ENCODE measurements around the gene AUNIP.

DNA sequence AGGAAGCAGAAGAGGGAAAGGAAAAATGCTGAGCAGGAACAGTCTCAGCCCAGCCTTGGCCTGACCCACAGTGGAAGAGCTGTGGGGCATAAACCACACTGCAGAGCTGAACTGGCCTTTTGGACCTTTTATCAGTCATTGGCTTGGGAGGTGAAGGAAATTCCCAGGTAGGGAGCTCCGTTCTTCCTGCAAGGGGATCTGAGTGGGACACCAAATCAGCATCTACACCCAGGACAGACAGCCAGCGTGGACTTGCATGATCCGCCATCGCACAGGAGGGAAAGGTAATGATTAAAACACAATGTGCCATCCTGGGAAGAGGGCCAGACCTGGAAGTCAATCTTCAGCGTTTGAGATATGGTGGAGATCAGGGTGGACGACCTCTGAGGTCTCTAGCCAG lies 40.7 kb downstream of the AUNIP start:
- TF ChIP-seq, protein P1, sequence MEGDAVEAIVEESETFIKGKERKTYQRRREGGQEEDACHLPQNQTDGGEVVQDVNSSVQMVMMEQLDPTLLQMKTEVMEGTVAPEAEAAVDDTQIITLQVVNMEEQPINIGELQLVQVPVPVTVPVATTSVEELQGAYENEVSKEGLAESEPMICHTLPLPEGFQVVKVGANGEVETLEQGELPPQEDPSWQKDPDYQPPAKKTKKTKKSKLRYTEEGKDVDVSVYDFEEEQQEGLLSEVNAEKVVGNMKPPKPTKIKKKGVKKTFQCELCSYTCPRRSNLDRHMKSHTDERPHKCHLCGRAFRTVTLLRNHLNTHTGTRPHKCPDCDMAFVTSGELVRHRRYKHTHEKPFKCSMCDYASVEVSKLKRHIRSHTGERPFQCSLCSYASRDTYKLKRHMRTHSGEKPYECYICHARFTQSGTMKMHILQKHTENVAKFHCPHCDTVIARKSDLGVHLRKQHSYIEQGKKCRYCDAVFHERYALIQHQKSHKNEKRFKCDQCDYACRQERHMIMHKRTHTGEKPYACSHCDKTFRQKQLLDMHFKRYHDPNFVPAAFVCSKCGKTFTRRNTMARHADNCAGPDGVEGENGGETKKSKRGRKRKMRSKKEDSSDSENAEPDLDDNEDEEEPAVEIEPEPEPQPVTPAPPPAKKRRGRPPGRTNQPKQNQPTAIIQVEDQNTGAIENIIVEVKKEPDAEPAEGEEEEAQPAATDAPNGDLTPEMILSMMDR (IDR thresholded peaks at IDR 0.05), result no peak
- no peak for TF ChIP-seq POLR2A (IDR thresholded peaks at IDR 0.05)

Measured in heart left ventricle (tissue), 13 donors.